WTC11 (cell line): ENCODE data around the gene BASP1. TPM values are rescaled to one million over a fixed set of nuclear protein-coding genes. Genes with fewer than 3 reads are reported as not detected.

ENCODE experiments used
- ATAC-seq: fragments of 200-7000 bp; cut with Tn5 transposase; 2 replicates; pipeline ENCODE4 v1.10.0; 2021; ENCODE audit warnings: mild to moderate bottlenecking, moderate library complexity
- CTCF ChIA-PET: fragments of 300-600 bp; sonication (Branson Sonifier 250); formaldehyde crosslinking; loops from one replicate; lab custom pipeline; 2021; ENCODE audit warnings: antibody characterized with exemption; lab: Charles Lee
- POLR2A ChIA-PET: fragments of 350-600 bp; sonication (Branson Sonifier 250); formaldehyde crosslinking; loops from one replicate; lab custom pipeline; 2021; ENCODE audit warnings: antibody characterized with exemption; lab: Charles Lee
- DNase-seq: peaks from one replicate; pipeline ENCODE4 v3.0.0; 2021; ENCODE audit warnings: low spot score
- H3K27ac Mint-ChIP-seq: 2 replicates; pipeline ENCODE4 v1.8.0; 2021; ENCODE audit warnings: mixed read lengths
- H3K27me3 Mint-ChIP-seq: 2 replicates; pipeline ENCODE4 v1.8.0; 2021; ENCODE audit warnings: low read depth, mild to moderate bottlenecking, moderate library complexity, mixed read lengths
- H3K36me3 Mint-ChIP-seq: 2 replicates; pipeline ENCODE4 v1.8.0; 2021; ENCODE audit warnings: mixed read lengths
- H3K4me1 Mint-ChIP-seq: 2 replicates; pipeline ENCODE4 v1.8.0; 2022; ENCODE audit warnings: mixed read lengths
- H3K4me3 Mint-ChIP-seq: 2 replicates; pipeline ENCODE4 v1.8.0; 2021; ENCODE audit warnings: mild to moderate bottlenecking, moderate library complexity, mixed read lengths
- H3K9me3 Mint-ChIP-seq: 2 replicates; pipeline ENCODE4 v1.8.0; 2021; ENCODE audit warnings: mixed read lengths
- AR ChIP-seq: fragments of 250-450 bp; sonication (Bioruptor Pico); IDR thresholded peaks from 2 replicates; pipeline ENCODE4 v1.9.0; 2021; ENCODE audit warnings: mild to moderate bottlenecking
- ATF1 ChIP-seq: sonication (generic); formaldehyde crosslinking; IDR thresholded peaks from 2 replicates; pipeline ENCODE4 v1.8.1; 2023; ENCODE audit warnings: mild to moderate bottlenecking, moderate library complexity, missing genetic modification reagents
- E2F4 ChIP-seq: sonication (generic); formaldehyde crosslinking; IDR thresholded peaks from 2 replicates; pipeline ENCODE4 v1.8.1; 2022; ENCODE audit warnings: low read depth, mild to moderate bottlenecking, moderate library complexity, missing genetic modification reagents, borderline replicate concordance
- FOXP1 ChIP-seq: sonication (generic); formaldehyde crosslinking; IDR thresholded peaks from 2 replicates; pipeline ENCODE4 v1.8.0; 2022; ENCODE audit warnings: missing genetic modification reagents, mild to moderate bottlenecking, moderate library complexity, borderline replicate concordance
- GABPB1 ChIP-seq: sonication (generic); formaldehyde crosslinking; IDR thresholded peaks from 2 replicates; pipeline ENCODE4 v1.8.1; 2023; ENCODE audit warnings: mild to moderate bottlenecking, missing genetic modification reagents
- GTF2I ChIP-seq: fragments of 250-450 bp; sonication (Bioruptor Pico); conservative IDR thresholded peaks from 2 replicates; pipeline ENCODE4 v1.4.0; 2021; ENCODE audit warnings: mild to moderate bottlenecking
- HMGA2 ChIP-seq: fragments of 250-450 bp; sonication (Bioruptor Pico); IDR thresholded peaks from 2 replicates; pipeline ENCODE4 v1.4.0; 2021; ENCODE audit warnings: mild to moderate bottlenecking, moderate library complexity
- NFYB ChIP-seq: sonication (generic); formaldehyde crosslinking; conservative IDR thresholded peaks from 2 replicates; pipeline ENCODE4 v1.8.0; 2022; ENCODE audit warnings: low read depth, missing genetic modification reagents
- OVOL2 ChIP-seq: fragments of 250-450 bp; sonication (Bioruptor Pico); IDR thresholded peaks from 2 replicates; pipeline ENCODE4 v1.9.0; 2021; ENCODE audit warnings: mild to moderate bottlenecking, borderline replicate concordance
- SP1 ChIP-seq: sonication (generic); formaldehyde crosslinking; conservative IDR thresholded peaks from 2 replicates; pipeline ENCODE4 v1.8.1; 2022; ENCODE audit warnings: missing genetic modification reagents
- TEAD1 ChIP-seq: sonication (generic); formaldehyde crosslinking; IDR thresholded peaks from 2 replicates; pipeline ENCODE4 v1.8.0; 2022; ENCODE audit warnings: mild to moderate bottlenecking, missing genetic modification reagents
- TEAD4 ChIP-seq: sonication (generic); formaldehyde crosslinking; IDR thresholded peaks from 2 replicates; pipeline ENCODE4 v1.8.0; 2022; ENCODE audit warnings: mild to moderate bottlenecking, missing genetic modification reagents
- ZBTB21 ChIP-seq: sonication (generic); formaldehyde crosslinking; IDR thresholded peaks from 2 replicates; pipeline ENCODE4 v1.8.1; 2023; ENCODE audit warnings: mild to moderate bottlenecking, missing genetic modification reagents, borderline replicate concordance
- ZMAT4 ChIP-seq: fragments of 250-450 bp; sonication (Bioruptor Pico); IDR thresholded peaks from 2 replicates; pipeline ENCODE4 v1.9.0; 2021; ENCODE audit warnings: mild to moderate bottlenecking
- ZNF219 ChIP-seq: sonication (generic); formaldehyde crosslinking; IDR thresholded peaks from 2 replicates; pipeline ENCODE4 v1.8.0; 2023; ENCODE audit warnings: missing genetic modification reagents, mild to moderate bottlenecking, borderline replicate concordance
- ZNF263 ChIP-seq: sonication (generic); formaldehyde crosslinking; IDR thresholded peaks from 2 replicates; pipeline ENCODE4 v1.8.1; 2022; ENCODE audit warnings: low read depth, mild to moderate bottlenecking, moderate library complexity, missing genetic modification reagents
- ZNF317 ChIP-seq: sonication (generic); formaldehyde crosslinking; IDR thresholded peaks from 2 replicates; pipeline ENCODE4 v1.8.1; 2023; ENCODE audit warnings: low read depth, mild to moderate bottlenecking, moderate library complexity, missing genetic modification reagents, borderline replicate concordance
- ZNF671 ChIP-seq: fragments of 250-450 bp; sonication (Bioruptor Pico); IDR thresholded peaks from 2 replicates; pipeline ENCODE4 v1.8.0; 2021; ENCODE audit warnings: mild to moderate bottlenecking
- total RNA-seq: library from RNA; stranded (reverse); gene quantifications from 3 replicates; pipeline ENCODE4 v1.2.3, GENCODE V29; 2021
- TF ChIP-seq, protein P1 (sequence below): sonication (generic); formaldehyde crosslinking; IDR thresholded peaks from 2 replicates; pipeline ENCODE4 v1.8.0; 2022; ENCODE audit warnings: mild to moderate bottlenecking, missing genetic modification reagents

The BASP1 gene
- total RNA-seq, 1 experiment from 2014 or later, result 108 TPM

- no peak overlapping the region for H3K27ac Mint-ChIP-seq
- H3K4me1 Mint-ChIP-seq, result peaks cover 78% of the 10 kb centered on the region
- no peak overlapping the region for H3K4me3 Mint-ChIP-seq
- ATAC-seq (no peak), DNase-seq (no peak)
- POLR2A ChIA-PET, result no interaction called here
- H3K9me3 Mint-ChIP-seq, result no peaks in the 10 kb centered on the region
- CTCF ChIA-PET, result interaction anchor here (1.6 to 1.8 kb wide), 2 partner anchors 9 to 212 kb away, joined by 5 read pairs; no protein-coding TSS in a partner anchor
- H3K27me3 Mint-ChIP-seq, result no peaks in the 10 kb centered on the region
- peaks cover 15% of the 10 kb centered on the region for H3K36me3 Mint-ChIP-seq
- TF ChIP-seq GTF2I (CRISPR knock-in tag) (no peak), ZNF263 (CRISPR knock-in tag) (no peak), FOXP1 (no peak), HMGA2 (CRISPR knock-in tag) (no peak), GABPB1 (CRISPR knock-in tag) (no peak), SP1 (CRISPR knock-in tag) (no peak), TEAD4 (CRISPR knock-in tag) (no peak), AR (CRISPR knock-in tag) (no peak), OVOL2 (CRISPR knock-in tag) (no peak)
- TF ChIP-seq, protein P1, sequence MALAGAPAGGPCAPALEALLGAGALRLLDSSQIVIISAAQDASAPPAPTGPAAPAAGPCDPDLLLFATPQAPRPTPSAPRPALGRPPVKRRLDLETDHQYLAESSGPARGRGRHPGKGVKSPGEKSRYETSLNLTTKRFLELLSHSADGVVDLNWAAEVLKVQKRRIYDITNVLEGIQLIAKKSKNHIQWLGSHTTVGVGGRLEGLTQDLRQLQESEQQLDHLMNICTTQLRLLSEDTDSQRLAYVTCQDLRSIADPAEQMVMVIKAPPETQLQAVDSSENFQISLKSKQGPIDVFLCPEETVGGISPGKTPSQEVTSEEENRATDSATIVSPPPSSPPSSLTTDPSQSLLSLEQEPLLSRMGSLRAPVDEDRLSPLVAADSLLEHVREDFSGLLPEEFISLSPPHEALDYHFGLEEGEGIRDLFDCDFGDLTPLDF (CRISPR knock-in tag), result no peak
Measured at GRCh38 chr5:17225520-17225919, 8.1 kb downstream of the BASP1 start.

DNA sequence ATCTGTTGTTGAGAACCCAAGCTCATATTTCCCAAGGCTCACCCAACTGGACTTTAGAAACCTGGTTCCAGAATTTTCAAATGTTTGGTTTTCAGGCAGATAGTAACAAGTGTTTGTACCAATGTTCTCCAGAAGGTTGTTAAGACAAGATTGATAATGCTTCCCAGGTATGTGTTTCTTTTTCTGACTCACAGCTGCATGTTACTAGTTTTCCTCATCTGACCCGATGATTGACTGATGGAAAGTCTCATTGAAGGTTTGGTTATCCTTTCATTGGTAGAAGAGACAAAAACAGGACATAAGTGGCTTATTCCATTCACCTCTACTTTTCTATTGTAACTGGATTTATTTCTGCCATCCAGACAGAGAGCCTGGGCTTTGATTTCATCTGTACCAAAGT lies 10.4 kb downstream of the BASP1 start:
- Mint-ChIP-seq H3K4me3 (no peak overlapping the region), H3K27me3 (no peaks in the 10 kb centered on the region), H3K27ac (peak overlapping the region; percentile 58; the same call in 1 of the 2 replicates), H3K4me1 (peaks cover 71% of the 10 kb centered on the region), H3K36me3 (peaks cover 23% of the 10 kb centered on the region), H3K9me3 (no peaks in the 10 kb centered on the region)
- ATAC-seq (no peak), DNase-seq (no peak)
- POLR2A ChIA-PET, result no interaction called here
- CTCF ChIA-PET, result no interaction called here
- TF ChIP-seq ZMAT4 (CRISPR knock-in tag) (no peak), ZNF317 (CRISPR knock-in tag) (no peak), SP1 (CRISPR knock-in tag) (no peak)

DNA sequence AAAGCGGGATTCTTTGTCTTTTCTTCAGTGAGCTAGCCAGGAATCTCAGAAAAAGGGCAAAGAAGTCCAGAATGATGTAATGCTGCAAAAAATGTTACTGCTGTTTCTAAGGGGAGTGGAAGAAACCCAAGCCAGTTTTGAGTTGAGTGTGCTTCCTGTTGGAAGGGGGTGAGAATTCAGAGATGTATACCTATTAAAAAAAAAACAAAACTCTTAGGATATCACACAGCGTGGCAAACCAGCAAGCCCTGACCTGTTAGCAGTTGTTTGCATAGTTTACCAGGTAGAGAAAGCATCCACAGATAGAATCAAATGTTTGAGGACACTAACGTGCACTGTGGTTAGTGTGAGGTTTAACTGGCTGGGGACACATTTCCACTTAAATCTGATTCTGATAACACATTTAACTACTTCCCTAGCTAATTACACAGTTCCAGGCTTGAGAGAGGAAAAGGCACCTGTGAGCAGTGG lies 11.4 kb downstream of the BASP1 start:
- ChIA-PET POLR2A (no interaction called here), CTCF (no interaction called here)
- Mint-ChIP-seq H3K36me3 (peaks cover 23% of the 10 kb centered on the region), H3K27ac (peak overlapping the region; percentile 75), H3K4me1 (peaks cover 67% of the 10 kb centered on the region), H3K4me3 (no peak overlapping the region), H3K27me3 (no peaks in the 10 kb centered on the region), H3K9me3 (no peaks in the 10 kb centered on the region)
- ATAC-seq, result no peak
- no peak for DNase-seq
- TF ChIP-seq SP1 (CRISPR knock-in tag) (no peak), ATF1 (CRISPR knock-in tag) (no peak), ZNF219 (CRISPR knock-in tag) (no peak), E2F4 (CRISPR knock-in tag) (no peak), NFYB (CRISPR knock-in tag) (no peak), ZBTB21 (CRISPR knock-in tag) (no peak), TEAD1 (CRISPR knock-in tag) (no peak), ZNF671 (CRISPR knock-in tag) (no peak)
